ENCODE data around the gene HAUS1. TPM values are rescaled to one million over a fixed set of nuclear protein-coding genes. Genes with fewer than 3 reads are reported as not detected.

HAUS1 gene
- total and polyA plus RNA-seq, 2 donors (not counting 3 experiments of a cell fraction or from before 2014, with no cell fraction given): 29.4 to 57.1 TPM

GRCh38 chr18:46173393-46174341 lies 69.5 kb downstream of the HAUS1 start:
- H3K4me3 ChIP-seq (replicated peaks in 1 of 3; ENCODE audit: insufficient read depth in 1 of 3, low read depth in 1 of 3, low read length in 3 of 3): peak overlapping the region; percentile 76 to 89 (median 84)
- peak overlapping the region; percentile 96 for H2AFZ ChIP-seq (ENCODE audit: low read depth, low read length)
- no peaks in the 10 kb centered on the region for H3K9me1 ChIP-seq (replicated peaks; ENCODE audit: control insufficient read depth, extremely low read depth, insufficient read depth, low read length)
- peak overlapping the region; percentile 84 for H3K4me2 ChIP-seq (ENCODE audit: insufficient read depth, low read length)
- peak overlapping the region; percentile 78 for H3K27ac ChIP-seq (ENCODE audit: insufficient read depth, low read depth, low read length)
- no TSS peak for BruUV-seq (replicated peaks)
- dilution Hi-C loops (cut with MboI; ENCODE audit: extremely low pct_ligation_motif_present, low sequenced_read_pairs): no loop called here
- H4K20me1 ChIP-seq (replicated peaks; ENCODE audit: control insufficient read depth, extremely low read depth, insufficient read depth, low read length): peaks cover 3% of the 10 kb centered on the region
- TF ChIP-seq POLR2AphosphoS5 (IDR thresholded peaks at IDR 0.05; ENCODE audit: insufficient read depth, low read depth, low read length): peak; percentile 67
- TF ChIP-seq FOS (IDR thresholded peaks at IDR 0.05; ENCODE audit: borderline replicate concordance, insufficient read depth, low read length): no peak
- no peak for TF ChIP-seq EZH2 (IDR thresholded peaks at IDR 0.05; ENCODE audit: borderline replicate concordance, low read depth, low read length, severe bottlenecking)
- TF ChIP-seq POLR2A (IDR thresholded peaks at IDR 0.05; ENCODE audit: low read depth, low read length): peak; percentile 75
- peak; percentile 84 to 97 for TF ChIP-seq CTCF (IDR thresholded peaks at IDR 0.05; ENCODE audit: extremely low read depth in 1 of 2, insufficient read depth in 1 of 2, low read depth in 1 of 2, low read length in 2 of 2)
- FAIRE-seq (peak; percentile 85), DNase-seq (ENCODE audit: low read depth, low spot score) (peak; percentile 90)
- peak overlapping the region; percentile 84 for H3K9ac ChIP-seq (replicated peaks; ENCODE audit: extremely low read depth, insufficient read depth, low read length)
- H3K79me2 ChIP-seq (ENCODE audit: control insufficient read depth, insufficient read depth, low read length): peaks cover 47% of the 10 kb centered on the region
- H3K36me3 ChIP-seq (ENCODE audit: control insufficient read depth in 2 of 2, extremely low read depth in 1 of 2, insufficient read depth in 2 of 2, low read length in 2 of 2): no peaks in the 10 kb centered on the region
- no peaks in the 10 kb centered on the region for H3K9me3 ChIP-seq (replicated peaks; ENCODE audit: control insufficient read depth, insufficient read depth, low read length)
- intact Hi-C loops (cut with micrococcal nuclease): loop anchor here (1.0 to 2.0 kb wide), 6 partner anchors 25 to 485 kb away; no protein-coding TSS in a partner anchor
- H3K27me3 ChIP-seq (ENCODE audit: control insufficient read depth in 2 of 2, insufficient read depth in 2 of 2, low read length in 2 of 2): no peaks in the 10 kb centered on the region
- POLR2A ChIA-PET: interaction anchor here (1.2 to 1.4 kb wide), 2 partner anchors 77 to 484 kb away, joined by 4 to 7 read pairs; no protein-coding TSS in a partner anchor
- peaks cover 15% of the 10 kb centered on the region for H3K4me1 ChIP-seq (ENCODE audit: control insufficient read depth, extremely low read depth, insufficient read depth, low read length)
- CTCF ChIA-PET: interaction anchor here (0.6 to 5.2 kb wide), 65 partner anchors 9 to 1583 kb away, joined by 3 to 212 read pairs (median 5); partner anchors contain the start of genes HAUS1, KATNAL2, LOXHD1 and PIAS2

Measured in endothelial cell of umbilical vein (primary cell).